ENCODE data around the gene SPRR2G.

DNA sequence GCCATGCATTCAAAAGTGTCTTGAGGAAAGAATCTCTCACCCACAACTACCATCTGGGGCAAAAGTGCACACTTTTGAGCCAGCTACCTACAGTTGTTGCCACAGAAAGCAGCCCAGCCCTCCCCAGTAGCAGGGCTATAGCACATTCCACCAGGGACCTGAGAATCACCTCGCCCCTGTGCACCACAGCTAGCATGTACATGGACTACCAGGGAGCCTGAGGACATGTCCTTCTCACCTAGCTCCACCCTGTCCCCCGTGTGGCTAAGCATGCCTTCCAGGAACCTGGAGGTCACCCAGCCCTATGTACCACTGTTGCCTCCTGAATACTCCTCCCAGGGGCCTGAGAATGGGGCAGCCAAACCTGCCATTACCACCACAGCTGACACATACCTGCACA lies 16.9 kb downstream of the SPRR2G start:
- TF ChIP-seq, protein P1, sequence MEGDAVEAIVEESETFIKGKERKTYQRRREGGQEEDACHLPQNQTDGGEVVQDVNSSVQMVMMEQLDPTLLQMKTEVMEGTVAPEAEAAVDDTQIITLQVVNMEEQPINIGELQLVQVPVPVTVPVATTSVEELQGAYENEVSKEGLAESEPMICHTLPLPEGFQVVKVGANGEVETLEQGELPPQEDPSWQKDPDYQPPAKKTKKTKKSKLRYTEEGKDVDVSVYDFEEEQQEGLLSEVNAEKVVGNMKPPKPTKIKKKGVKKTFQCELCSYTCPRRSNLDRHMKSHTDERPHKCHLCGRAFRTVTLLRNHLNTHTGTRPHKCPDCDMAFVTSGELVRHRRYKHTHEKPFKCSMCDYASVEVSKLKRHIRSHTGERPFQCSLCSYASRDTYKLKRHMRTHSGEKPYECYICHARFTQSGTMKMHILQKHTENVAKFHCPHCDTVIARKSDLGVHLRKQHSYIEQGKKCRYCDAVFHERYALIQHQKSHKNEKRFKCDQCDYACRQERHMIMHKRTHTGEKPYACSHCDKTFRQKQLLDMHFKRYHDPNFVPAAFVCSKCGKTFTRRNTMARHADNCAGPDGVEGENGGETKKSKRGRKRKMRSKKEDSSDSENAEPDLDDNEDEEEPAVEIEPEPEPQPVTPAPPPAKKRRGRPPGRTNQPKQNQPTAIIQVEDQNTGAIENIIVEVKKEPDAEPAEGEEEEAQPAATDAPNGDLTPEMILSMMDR (IDR thresholded peaks at IDR 0.05) = no peak
- no peak for TF ChIP-seq POLR2A (IDR thresholded peaks at IDR 0.05)
